HCT116 (cell line): Measurements from ENCODE around the gene DKK3.

Experiments used
- ELF1 ChIP-seq: IDR thresholded peaks from 2 replicates; pipeline ENCODE4 v1.6.1; 2012; ENCODE audit warnings: low read depth, borderline replicate concordance
- EZH2 ChIP-seq: fragments of 200-600 bp; sonication (generic); IDR thresholded peaks from 2 replicates; pipeline ENCODE4 v1.6.1; 2017; ENCODE audit warnings: antibody characterized with exemption, mixed run types
- POLR2A ChIP-seq: IDR thresholded peaks from 2 replicates; pipeline ENCODE4 v1.7.0; 2011; ENCODE audit warnings: borderline replicate concordance; ENCODE audit not compliant: insufficient read depth, insufficient read length; ENCODE audit errors: extremely low read depth
- POLR2AphosphoS5 ChIP-seq: IDR thresholded peaks from 2 replicates; pipeline ENCODE4 v1.6.1; 2011; ENCODE audit warnings: mild to moderate bottlenecking, low read depth, low read length, moderate library complexity
- RAD21 ChIP-seq: IDR thresholded peaks from 2 replicates; pipeline ENCODE4 v1.6.1; 2012; ENCODE audit warnings: low read depth, mild to moderate bottlenecking
- TF ChIP-seq, protein P1 (sequence below): IDR thresholded peaks from 2 replicates; pipeline ENCODE4 v1.6.1; 2012; ENCODE audit warnings: low read depth
- TF ChIP-seq, protein P2 (sequence below), 3 experiments: fragments of 200-600 bp in 1 of 3; sonication (generic) in 1 of 3; IDR thresholded peaks in 2 of 3; conservative IDR thresholded peaks in 1 of 3; 2 replicates each; pipeline ENCODE4 v1.5.1; 2012 to 2017; ENCODE audit warnings: low read depth in 2 of 3, low read length in 2 of 3, antibody characterized with exemption in 1 of 3, borderline replicate concordance in 1 of 3, control low read depth in 1 of 3, mild to moderate bottlenecking in 1 of 3, mixed read lengths in 1 of 3, mixed run types in 1 of 3, moderate library complexity in 1 of 3; ENCODE audit not compliant: insufficient read depth in 1 of 3
- TF ChIP-seq, protein P3 (sequence below): IDR thresholded peaks from 2 replicates; pipeline ENCODE4 v1.6.1; 2011; ENCODE audit warnings: mild to moderate bottlenecking, low read length, moderate library complexity; ENCODE audit not compliant: insufficient replicate concordance; ENCODE audit errors: extremely low read depth

DNA sequence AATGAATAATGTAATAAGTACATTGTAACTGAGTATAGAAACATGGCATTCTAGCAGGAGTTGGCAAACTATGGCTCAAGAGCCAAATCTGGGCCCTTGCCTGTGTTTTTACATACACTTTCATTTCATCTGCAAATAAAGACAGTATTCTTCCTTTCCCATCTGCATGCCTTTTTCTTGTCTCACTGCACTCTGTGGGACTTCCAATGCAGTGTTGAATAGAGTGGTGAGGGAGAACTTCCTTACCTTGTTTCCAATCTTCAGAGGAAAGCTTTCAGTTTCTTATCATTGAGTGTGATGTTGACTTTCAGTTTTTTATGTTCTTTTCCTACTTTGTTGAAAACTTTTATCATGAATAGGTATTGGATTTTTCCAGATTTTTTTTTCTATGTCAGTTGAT is 84.6 kb downstream of the DKK3 start:
- TF ChIP-seq, protein P1, sequence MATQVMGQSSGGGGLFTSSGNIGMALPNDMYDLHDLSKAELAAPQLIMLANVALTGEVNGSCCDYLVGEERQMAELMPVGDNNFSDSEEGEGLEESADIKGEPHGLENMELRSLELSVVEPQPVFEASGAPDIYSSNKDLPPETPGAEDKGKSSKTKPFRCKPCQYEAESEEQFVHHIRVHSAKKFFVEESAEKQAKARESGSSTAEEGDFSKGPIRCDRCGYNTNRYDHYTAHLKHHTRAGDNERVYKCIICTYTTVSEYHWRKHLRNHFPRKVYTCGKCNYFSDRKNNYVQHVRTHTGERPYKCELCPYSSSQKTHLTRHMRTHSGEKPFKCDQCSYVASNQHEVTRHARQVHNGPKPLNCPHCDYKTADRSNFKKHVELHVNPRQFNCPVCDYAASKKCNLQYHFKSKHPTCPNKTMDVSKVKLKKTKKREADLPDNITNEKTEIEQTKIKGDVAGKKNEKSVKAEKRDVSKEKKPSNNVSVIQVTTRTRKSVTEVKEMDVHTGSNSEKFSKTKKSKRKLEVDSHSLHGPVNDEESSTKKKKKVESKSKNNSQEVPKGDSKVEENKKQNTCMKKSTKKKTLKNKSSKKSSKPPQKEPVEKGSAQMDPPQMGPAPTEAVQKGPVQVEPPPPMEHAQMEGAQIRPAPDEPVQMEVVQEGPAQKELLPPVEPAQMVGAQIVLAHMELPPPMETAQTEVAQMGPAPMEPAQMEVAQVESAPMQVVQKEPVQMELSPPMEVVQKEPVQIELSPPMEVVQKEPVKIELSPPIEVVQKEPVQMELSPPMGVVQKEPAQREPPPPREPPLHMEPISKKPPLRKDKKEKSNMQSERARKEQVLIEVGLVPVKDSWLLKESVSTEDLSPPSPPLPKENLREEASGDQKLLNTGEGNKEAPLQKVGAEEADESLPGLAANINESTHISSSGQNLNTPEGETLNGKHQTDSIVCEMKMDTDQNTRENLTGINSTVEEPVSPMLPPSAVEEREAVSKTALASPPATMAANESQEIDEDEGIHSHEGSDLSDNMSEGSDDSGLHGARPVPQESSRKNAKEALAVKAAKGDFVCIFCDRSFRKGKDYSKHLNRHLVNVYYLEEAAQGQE, result no peak
- no peak for TF ChIP-seq POLR2A
- no peak for TF ChIP-seq RAD21
- TF ChIP-seq, protein P2, sequence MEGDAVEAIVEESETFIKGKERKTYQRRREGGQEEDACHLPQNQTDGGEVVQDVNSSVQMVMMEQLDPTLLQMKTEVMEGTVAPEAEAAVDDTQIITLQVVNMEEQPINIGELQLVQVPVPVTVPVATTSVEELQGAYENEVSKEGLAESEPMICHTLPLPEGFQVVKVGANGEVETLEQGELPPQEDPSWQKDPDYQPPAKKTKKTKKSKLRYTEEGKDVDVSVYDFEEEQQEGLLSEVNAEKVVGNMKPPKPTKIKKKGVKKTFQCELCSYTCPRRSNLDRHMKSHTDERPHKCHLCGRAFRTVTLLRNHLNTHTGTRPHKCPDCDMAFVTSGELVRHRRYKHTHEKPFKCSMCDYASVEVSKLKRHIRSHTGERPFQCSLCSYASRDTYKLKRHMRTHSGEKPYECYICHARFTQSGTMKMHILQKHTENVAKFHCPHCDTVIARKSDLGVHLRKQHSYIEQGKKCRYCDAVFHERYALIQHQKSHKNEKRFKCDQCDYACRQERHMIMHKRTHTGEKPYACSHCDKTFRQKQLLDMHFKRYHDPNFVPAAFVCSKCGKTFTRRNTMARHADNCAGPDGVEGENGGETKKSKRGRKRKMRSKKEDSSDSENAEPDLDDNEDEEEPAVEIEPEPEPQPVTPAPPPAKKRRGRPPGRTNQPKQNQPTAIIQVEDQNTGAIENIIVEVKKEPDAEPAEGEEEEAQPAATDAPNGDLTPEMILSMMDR (IDR thresholded peaks at IDR 0.05 in 2 of 3, conservative IDR thresholded peaks at IDR 0.05 in 1 of 3; ENCODE audit: borderline replicate concordance in 1 of 3, insufficient read depth in 1 of 3, low read depth in 2 of 3, low read length in 2 of 3), result no peak
- no peak for TF ChIP-seq POLR2AphosphoS5
- TF ChIP-seq ELF1, result no peak
- TF ChIP-seq EZH2, result no peak
- TF ChIP-seq, protein P3, sequence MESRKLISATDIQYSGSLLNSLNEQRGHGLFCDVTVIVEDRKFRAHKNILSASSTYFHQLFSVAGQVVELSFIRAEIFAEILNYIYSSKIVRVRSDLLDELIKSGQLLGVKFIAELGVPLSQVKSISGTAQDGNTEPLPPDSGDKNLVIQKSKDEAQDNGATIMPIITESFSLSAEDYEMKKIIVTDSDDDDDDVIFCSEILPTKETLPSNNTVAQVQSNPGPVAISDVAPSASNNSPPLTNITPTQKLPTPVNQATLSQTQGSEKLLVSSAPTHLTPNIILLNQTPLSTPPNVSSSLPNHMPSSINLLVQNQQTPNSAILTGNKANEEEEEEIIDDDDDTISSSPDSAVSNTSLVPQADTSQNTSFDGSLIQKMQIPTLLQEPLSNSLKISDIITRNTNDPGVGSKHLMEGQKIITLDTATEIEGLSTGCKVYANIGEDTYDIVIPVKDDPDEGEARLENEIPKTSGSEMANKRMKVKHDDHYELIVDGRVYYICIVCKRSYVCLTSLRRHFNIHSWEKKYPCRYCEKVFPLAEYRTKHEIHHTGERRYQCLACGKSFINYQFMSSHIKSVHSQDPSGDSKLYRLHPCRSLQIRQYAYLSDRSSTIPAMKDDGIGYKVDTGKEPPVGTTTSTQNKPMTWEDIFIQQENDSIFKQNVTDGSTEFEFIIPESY, result no peak
